ENCODE results near the gene SMIM7.
A peak's percentile ranks its signal among the peaks of the same experiment; 100 is the strongest.

Gene SMIM7

GRCh38 chr19:16638666-16639065, 21.3 kb downstream of the SMIM7 start:
- no peaks in the 10 kb centered on the region for H3K9me3 Mint-ChIP-seq
- no peak for ATAC-seq
- H3K27ac Mint-ChIP-seq = no peak overlapping the region
- H3K4me1 Mint-ChIP-seq = peaks cover 26% of the 10 kb centered on the region
- H3K36me3 Mint-ChIP-seq = peaks cover 43% of the 10 kb centered on the region
- no peaks in the 10 kb centered on the region for H3K27me3 Mint-ChIP-seq
- H3K4me3 Mint-ChIP-seq = no peak overlapping the region

- Mint-ChIP-seq H3K27ac (peak overlapping the region; percentile 46), H3K27me3 (no peaks in the 10 kb centered on the region), H3K9me3 (no peaks in the 10 kb centered on the region), H3K4me3 (no peak overlapping the region), H3K4me1 (peaks cover 26% of the 10 kb centered on the region), H3K36me3 (peaks cover 34% of the 10 kb centered on the region)
- no peak for ATAC-seq
Observed at GRCh38 chr19:16637535-16637934, 22.4 kb downstream of the SMIM7 start.

- Mint-ChIP-seq H3K9me3 (no peaks in the 10 kb centered on the region), H3K36me3 (peaks cover 31% of the 10 kb centered on the region), H3K27me3 (no peaks in the 10 kb centered on the region), H3K4me1 (peaks cover 22% of the 10 kb centered on the region), H3K27ac (peak overlapping the region; percentile 12), H3K4me3 (no peak overlapping the region)
- ATAC-seq = no peak
Observed at GRCh38 chr19:16631465-16631864, 28.5 kb downstream of the SMIM7 start.

- Mint-ChIP-seq H3K4me3 (peak overlapping the region; percentile 94), H3K4me1 (peaks cover 35% of the 10 kb centered on the region), H3K27ac (peak overlapping the region; percentile 94), H3K36me3 (peaks cover 31% of the 10 kb centered on the region), H3K27me3 (no peaks in the 10 kb centered on the region), H3K9me3 (no peaks in the 10 kb centered on the region)
- peak; percentile 3 for ATAC-seq
Observed at GRCh38 chr19:16628984-16629691, 30.8 kb downstream of the SMIM7 start.

- Mint-ChIP-seq H3K9me3 (no peaks in the 10 kb centered on the region), H3K27me3 (no peaks in the 10 kb centered on the region), H3K36me3 (peaks cover 31% of the 10 kb centered on the region), H3K4me1 (peaks cover 42% of the 10 kb centered on the region), H3K4me3 (peak within 1 kb of the TSS; percentile 98), H3K27ac (peak within 1 kb of the TSS; percentile 94)
- peak; percentile 97 for ATAC-seq
Observed at GRCh38 chr19:16628183-16628983, 31.6 kb downstream of the SMIM7 start, which contains the start of gene MED26. MED26 (minus strand) TSS chr19:16628204; CDS start chr19:16627943, 261 bp downstream.

- ATAC-seq = no peak
- H3K27me3 Mint-ChIP-seq = no peaks in the 10 kb centered on the region
- H3K36me3 Mint-ChIP-seq = peaks cover 31% of the 10 kb centered on the region
- no peaks in the 10 kb centered on the region for H3K9me3 Mint-ChIP-seq
- peak overlapping the region; percentile 94 for H3K27ac Mint-ChIP-seq
- peak overlapping the region; percentile 98 for H3K4me3 Mint-ChIP-seq
- peaks cover 46% of the 10 kb centered on the region for H3K4me1 Mint-ChIP-seq
Observed at GRCh38 chr19:16627928-16628182, 32.1 kb downstream of the SMIM7 start.

- Mint-ChIP-seq H3K27me3 (no peaks in the 10 kb centered on the region), H3K36me3 (peaks cover 31% of the 10 kb centered on the region), H3K9me3 (no peaks in the 10 kb centered on the region), H3K27ac (peak overlapping the region; percentile 94), H3K4me3 (peak overlapping the region; percentile 98), H3K4me1 (peaks cover 51% of the 10 kb centered on the region)
- peak; percentile 21 for ATAC-seq
Observed at GRCh38 chr19:16627193-16627927, 32.6 kb downstream of the SMIM7 start.

- no peaks in the 10 kb centered on the region for H3K9me3 Mint-ChIP-seq
- H3K4me3 Mint-ChIP-seq = peak overlapping the region; percentile 98
- H3K4me1 Mint-ChIP-seq = peaks cover 57% of the 10 kb centered on the region
- H3K36me3 Mint-ChIP-seq = peaks cover 25% of the 10 kb centered on the region
- no peaks in the 10 kb centered on the region for H3K27me3 Mint-ChIP-seq
- no peak for ATAC-seq
- peak overlapping the region; percentile 94 for H3K27ac Mint-ChIP-seq
Observed at GRCh38 chr19:16626796-16627192, 33.1 kb downstream of the SMIM7 start.

- ATAC-seq = no peak
- no peak overlapping the region for H3K4me3 Mint-ChIP-seq
- peaks cover 15% of the 10 kb centered on the region for H3K36me3 Mint-ChIP-seq
- no peaks in the 10 kb centered on the region for H3K27me3 Mint-ChIP-seq
- no peak overlapping the region for H3K27ac Mint-ChIP-seq
- no peaks in the 10 kb centered on the region for H3K9me3 Mint-ChIP-seq
- H3K4me1 Mint-ChIP-seq = peaks cover 71% of the 10 kb centered on the region
Observed at GRCh38 chr19:16625163-16625958, 34.6 kb downstream of the SMIM7 start.

- no peak overlapping the region for H3K27ac Mint-ChIP-seq
- H3K4me3 Mint-ChIP-seq = no peak overlapping the region
- H3K36me3 Mint-ChIP-seq = peaks cover 15% of the 10 kb centered on the region
- H3K9me3 Mint-ChIP-seq = no peaks in the 10 kb centered on the region
- H3K27me3 Mint-ChIP-seq = no peaks in the 10 kb centered on the region
- no peak for ATAC-seq
- H3K4me1 Mint-ChIP-seq = peaks cover 80% of the 10 kb centered on the region
Observed at GRCh38 chr19:16624236-16624635, 35.7 kb downstream of the SMIM7 start.

GRCh38 chr19:16623576-16623975, 36.4 kb downstream of the SMIM7 start:
- peak overlapping the region; percentile 7 for H3K27ac Mint-ChIP-seq
- peaks cover 82% of the 10 kb centered on the region for H3K4me1 Mint-ChIP-seq
- ATAC-seq = no peak
- H3K9me3 Mint-ChIP-seq = no peaks in the 10 kb centered on the region
- H3K4me3 Mint-ChIP-seq = peak overlapping the region; percentile 3
- peaks cover 15% of the 10 kb centered on the region for H3K36me3 Mint-ChIP-seq
- H3K27me3 Mint-ChIP-seq = no peaks in the 10 kb centered on the region

- no peak for ATAC-seq
- peak overlapping the region; percentile 7 for H3K27ac Mint-ChIP-seq
- H3K27me3 Mint-ChIP-seq = no peaks in the 10 kb centered on the region
- H3K4me1 Mint-ChIP-seq = peaks cover 87% of the 10 kb centered on the region
- no peaks in the 10 kb centered on the region for H3K9me3 Mint-ChIP-seq
- H3K36me3 Mint-ChIP-seq = peaks cover 15% of the 10 kb centered on the region
- no peak overlapping the region for H3K4me3 Mint-ChIP-seq
Observed at GRCh38 chr19:16623066-16623465, 36.9 kb downstream of the SMIM7 start.

- H3K27me3 Mint-ChIP-seq = no peaks in the 10 kb centered on the region
- peak overlapping the region; percentile 7 for H3K27ac Mint-ChIP-seq
- no peak overlapping the region for H3K4me3 Mint-ChIP-seq
- H3K36me3 Mint-ChIP-seq = peaks cover 9% of the 10 kb centered on the region
- peaks cover 94% of the 10 kb centered on the region for H3K4me1 Mint-ChIP-seq
- no peaks in the 10 kb centered on the region for H3K9me3 Mint-ChIP-seq
- no peak for ATAC-seq
Observed at GRCh38 chr19:16621165-16621800, 38.7 kb downstream of the SMIM7 start.

- Mint-ChIP-seq H3K4me1 (peaks cover 94% of the 10 kb centered on the region), H3K9me3 (no peaks in the 10 kb centered on the region), H3K36me3 (peaks cover 4% of the 10 kb centered on the region), H3K27me3 (no peaks in the 10 kb centered on the region), H3K27ac (peak overlapping the region; percentile 5), H3K4me3 (no peak overlapping the region)
- ATAC-seq = no peak
Observed at GRCh38 chr19:16620584-16620983, 39.4 kb downstream of the SMIM7 start.
